Karpas-422 (cell line): ENCODE data around the gene HOXB8. TPM values are rescaled to one million over a fixed set of nuclear protein-coding genes. Genes with fewer than 3 reads are reported as not detected.

Experiments used
- DNase-seq: peaks from one replicate; pipeline ENCODE4 v3.0.0-alpha.2; 2015
- H2AFZ ChIP-seq: fragments of 200-600 bp; sonication (generic); 2 replicates; pipeline ENCODE4 v1.6.1; 2014; ENCODE audit warnings: antibody characterized with exemption, low read length, mixed read lengths
- H3K27ac ChIP-seq: fragments of 200-600 bp; sonication (generic); 2 replicates; pipeline ENCODE4 v1.5.1; 2014; ENCODE audit warnings: mild to moderate bottlenecking, low read length, moderate library complexity
- H3K27me3 ChIP-seq: fragments of 200-600 bp; sonication (generic); 2 replicates; pipeline ENCODE4 v1.6.1; 2014; ENCODE audit warnings: low read length, mixed read lengths
- H3K36me3 ChIP-seq: fragments of 200-600 bp; sonication (generic); 2 replicates; pipeline ENCODE4 v1.6.1; 2014; ENCODE audit warnings: low read length, mixed read lengths; ENCODE audit not compliant: insufficient read depth
- H3K4me1 ChIP-seq: fragments of 200-600 bp; sonication (generic); 2 replicates; pipeline ENCODE4 v1.6.1; 2014; ENCODE audit warnings: mild to moderate bottlenecking, low read length, mixed read lengths
- H3K4me2 ChIP-seq: fragments of 200-600 bp; sonication (generic); 2 replicates; pipeline ENCODE4 v1.6.1; 2014; ENCODE audit warnings: low read length, low read depth, mild to moderate bottlenecking; ENCODE audit not compliant: poor library complexity, severe bottlenecking
- H3K4me3 ChIP-seq: fragments of 200-600 bp; sonication (generic); 2 replicates; pipeline ENCODE4 v1.5.1; 2014; ENCODE audit warnings: mild to moderate bottlenecking, antibody characterized with exemption, low read length, mixed read lengths
- H3K79me2 ChIP-seq: fragments of 200-600 bp; sonication (generic); 2 replicates; pipeline ENCODE4 v1.6.1; 2014; ENCODE audit warnings: mild to moderate bottlenecking, low read length, mixed read lengths
- H3K9ac ChIP-seq: fragments of 200-600 bp; sonication (generic); 2 replicates; pipeline ENCODE4 v1.6.0; 2014; ENCODE audit warnings: low read length
- H3K9me2 ChIP-seq: fragments of 200-600 bp; sonication (generic), shearing (Covaris generic); replicated peaks from 2 replicates; pipeline ENCODE4 v1.6.0; 2014; ENCODE audit warnings: mild to moderate bottlenecking, low read length, moderate library complexity; ENCODE audit not compliant: insufficient read depth
- H3K9me3 ChIP-seq: fragments of 300-700, 200-600 bp; sonication (generic); 2 replicates; pipeline ENCODE4 v1.6.1; 2014; ENCODE audit warnings: low read length, mixed read lengths
- H4K20me1 ChIP-seq: fragments of 200-600 bp; sonication (generic); 2 replicates; pipeline ENCODE4 v1.6.1; 2014; ENCODE audit warnings: mild to moderate bottlenecking, antibody characterized with exemption, low read length, low read depth; ENCODE audit not compliant: insufficient read depth
- total RNA-seq: library from RNA; depleted of rRNA; stranded (reverse); fragments of >200 nt; shearing (Covaris generic); gene quantifications from 2 replicates; pipeline ENCODE4 v1.2.3, GENCODE V29; 2014; ENCODE audit warnings: low replicate concordance

The HOXB8 gene
- total RNA-seq, 1 experiment from 2014 or later, result 4.2 TPM

GRCh38 chr17:48645639-48646182 lies 30.6 kb upstream of the HOXB8 start:
- no peak for DNase-seq
- Histone ChIP-seq H3K9ac (no peak overlapping the region), H3K9me2 (no peaks in the 10 kb centered on the region), H3K4me2 (no peak overlapping the region), H3K4me3 (no peak overlapping the region), H3K27ac (no peak overlapping the region), H2AFZ (no peak overlapping the region), H3K79me2 (no peaks in the 10 kb centered on the region), H3K27me3 (no peaks in the 10 kb centered on the region), H3K36me3 (no peaks in the 10 kb centered on the region), H3K4me1 (no peaks in the 10 kb centered on the region), H3K9me3 (no peaks in the 10 kb centered on the region), H4K20me1 (no peaks in the 10 kb centered on the region)

DNA sequence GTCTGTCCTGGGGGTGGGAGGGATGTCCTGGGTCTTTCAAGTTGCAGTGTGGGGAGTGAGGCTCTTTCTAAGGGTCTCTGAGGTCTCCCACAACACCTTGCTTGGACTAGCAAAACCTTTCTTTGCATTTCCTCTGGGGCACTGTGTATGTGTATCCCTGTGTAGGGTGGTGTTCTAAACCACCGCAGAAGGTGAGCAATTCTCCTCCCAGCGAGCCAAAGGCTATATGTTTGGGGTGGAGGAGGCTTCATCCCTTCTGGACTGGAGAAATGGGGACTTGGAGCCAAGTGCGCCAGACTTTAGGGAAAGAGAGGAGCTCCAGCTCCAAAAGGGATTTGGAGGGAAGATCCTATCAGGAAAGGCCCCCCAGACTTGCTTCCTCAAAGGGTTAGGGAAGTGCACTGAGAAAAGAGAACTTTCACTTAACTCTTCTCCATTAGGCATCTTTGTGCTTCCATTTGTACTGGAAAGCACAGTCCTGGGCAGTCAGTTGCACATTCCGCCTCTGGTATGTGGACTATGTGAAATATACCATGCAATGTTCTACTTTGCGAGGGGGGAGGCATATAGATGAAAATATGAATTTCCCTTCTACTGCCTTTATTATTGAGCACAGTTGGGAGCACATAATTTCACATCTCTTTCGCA lies 29.9 kb upstream of the HOXB8 start:
- no peaks in the 10 kb centered on the region for H3K36me3 ChIP-seq
- H4K20me1 ChIP-seq, result no peaks in the 10 kb centered on the region
- H3K9me3 ChIP-seq, result no peaks in the 10 kb centered on the region
- no peaks in the 10 kb centered on the region for H3K9me2 ChIP-seq
- H3K4me3 ChIP-seq, result no peak overlapping the region
- no peaks in the 10 kb centered on the region for H3K4me1 ChIP-seq
- no peak overlapping the region for H2AFZ ChIP-seq
- DNase-seq, result no peak
- H3K4me2 ChIP-seq, result no peak overlapping the region
- H3K9ac ChIP-seq, result no peak overlapping the region
- H3K27ac ChIP-seq, result no peak overlapping the region
- no peaks in the 10 kb centered on the region for H3K27me3 ChIP-seq
- no peaks in the 10 kb centered on the region for H3K79me2 ChIP-seq

DNA sequence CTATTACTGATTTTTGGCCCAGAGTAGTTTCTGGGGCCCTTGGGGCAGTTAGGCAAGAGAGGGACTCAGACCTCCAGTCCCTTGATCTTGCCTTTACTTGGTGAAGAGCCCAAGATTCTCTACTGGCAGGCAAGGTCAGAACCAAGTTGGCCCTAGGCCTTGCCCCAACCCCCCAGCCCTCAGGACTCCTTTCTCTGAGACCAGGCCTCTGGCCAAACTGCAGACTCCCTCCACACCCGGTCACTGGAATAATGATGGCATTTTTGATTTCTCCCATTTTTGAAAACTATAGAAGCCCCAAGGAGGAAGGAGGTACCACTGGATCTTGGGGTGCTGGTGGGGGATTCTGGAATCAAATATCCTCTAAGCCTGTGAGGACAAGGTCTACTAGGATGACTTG lies 29.1 kb upstream of the HOXB8 start:
- H3K4me3 ChIP-seq, result no peak overlapping the region
- no peaks in the 10 kb centered on the region for H3K36me3 ChIP-seq
- no peaks in the 10 kb centered on the region for H3K79me2 ChIP-seq
- H3K4me2 ChIP-seq, result no peak overlapping the region
- H3K27ac ChIP-seq, result no peak overlapping the region
- no peak overlapping the region for H2AFZ ChIP-seq
- H3K4me1 ChIP-seq, result no peaks in the 10 kb centered on the region
- H3K9ac ChIP-seq, result no peak overlapping the region
- no peaks in the 10 kb centered on the region for H3K9me2 ChIP-seq
- DNase-seq, result no peak
- no peaks in the 10 kb centered on the region for H3K27me3 ChIP-seq
- H3K9me3 ChIP-seq, result no peaks in the 10 kb centered on the region
- no peaks in the 10 kb centered on the region for H4K20me1 ChIP-seq

DNA sequence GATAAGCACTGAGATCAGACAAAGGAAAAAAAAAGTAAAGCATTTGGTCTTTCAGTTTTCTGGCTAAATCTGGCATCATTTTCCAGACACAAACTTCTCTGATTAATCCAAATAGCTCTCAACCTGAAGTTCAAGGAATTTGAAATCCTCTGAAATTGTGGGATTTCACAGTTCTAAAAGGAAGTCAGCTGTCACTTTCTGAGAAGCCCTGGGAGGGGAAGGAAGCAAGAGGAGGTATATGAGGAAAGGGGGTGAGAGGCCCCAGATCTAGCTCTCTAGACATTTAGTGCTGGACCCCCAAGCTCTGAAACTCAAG lies 28.6 kb upstream of the HOXB8 start:
- H3K9me3 ChIP-seq, result no peaks in the 10 kb centered on the region
- H3K27me3 ChIP-seq, result no peaks in the 10 kb centered on the region

GRCh38 chr17:48642843-48643696 lies 28.0 kb upstream of the HOXB8 start:
- H3K4me3 ChIP-seq, result no peak overlapping the region
- DNase-seq, result no peak
- H2AFZ ChIP-seq, result no peak overlapping the region
- H4K20me1 ChIP-seq, result no peaks in the 10 kb centered on the region
- no peak overlapping the region for H3K4me2 ChIP-seq
- H3K4me1 ChIP-seq, result no peaks in the 10 kb centered on the region
- no peaks in the 10 kb centered on the region for H3K36me3 ChIP-seq
- H3K9me2 ChIP-seq, result no peaks in the 10 kb centered on the region
- H3K27me3 ChIP-seq, result no peaks in the 10 kb centered on the region
- H3K9me3 ChIP-seq, result no peaks in the 10 kb centered on the region
- H3K9ac ChIP-seq, result no peak overlapping the region
- H3K79me2 ChIP-seq, result no peaks in the 10 kb centered on the region
- no peak overlapping the region for H3K27ac ChIP-seq

More for the DNA sequence above, 28.6 kb upstream of the HOXB8 start:
- H3K4me3 ChIP-seq, result no peak overlapping the region
- H3K79me2 ChIP-seq, result no peaks in the 10 kb centered on the region
- no peak overlapping the region for H2AFZ ChIP-seq
- H3K9ac ChIP-seq, result no peak overlapping the region
- no peak overlapping the region for H3K4me2 ChIP-seq
- no peak for DNase-seq
- H3K27ac ChIP-seq, result no peak overlapping the region
- H4K20me1 ChIP-seq, result no peaks in the 10 kb centered on the region
- H3K9me2 ChIP-seq, result no peaks in the 10 kb centered on the region
- no peaks in the 10 kb centered on the region for H3K36me3 ChIP-seq
- no peaks in the 10 kb centered on the region for H3K4me1 ChIP-seq

DNA sequence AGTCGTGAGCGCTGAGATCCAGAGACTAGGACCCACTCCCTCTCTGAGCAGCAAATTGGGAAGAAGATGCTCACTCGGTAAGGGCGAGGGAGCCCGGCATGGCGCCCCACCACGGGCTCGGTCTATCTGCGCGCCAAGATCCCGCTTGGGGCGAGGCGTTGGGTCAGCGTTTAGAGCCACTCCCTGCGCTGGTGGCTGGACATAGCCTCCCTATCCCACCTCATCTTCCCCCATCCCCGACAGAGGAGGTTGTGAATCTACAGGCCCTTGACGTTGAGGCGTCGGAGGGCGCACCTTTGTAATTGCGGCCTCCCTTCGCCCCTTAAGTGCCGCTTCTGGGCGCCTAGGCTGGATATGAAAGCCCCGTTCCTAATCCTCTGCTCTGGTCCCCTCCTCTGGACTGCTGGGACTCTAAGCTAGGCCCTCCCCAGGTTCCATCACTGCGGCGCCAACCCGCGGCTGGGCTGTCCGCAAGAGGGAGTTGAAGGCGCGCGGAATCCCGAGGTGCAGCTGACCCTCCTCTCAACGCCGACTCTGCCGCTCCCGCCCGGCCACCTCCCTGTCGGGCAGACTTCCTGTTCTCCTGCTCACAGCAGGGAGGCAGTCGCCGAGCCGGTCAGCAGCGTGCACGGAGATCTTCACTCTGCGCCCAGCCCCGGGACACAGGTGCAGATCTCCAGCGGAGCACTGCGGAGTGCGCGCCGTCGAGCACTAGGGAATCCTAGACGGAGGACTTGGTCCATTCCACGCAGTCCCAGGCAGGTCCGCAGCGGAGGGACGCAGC lies 27.2 kb upstream of the HOXB8 start:
- Histone ChIP-seq H4K20me1 (no peaks in the 10 kb centered on the region), H3K79me2 (no peaks in the 10 kb centered on the region), H2AFZ (no peak overlapping the region), H3K27ac (no peak overlapping the region), H3K9me3 (no peaks in the 10 kb centered on the region), H3K4me3 (no peak overlapping the region), H3K9me2 (no peaks in the 10 kb centered on the region), H3K27me3 (no peaks in the 10 kb centered on the region), H3K36me3 (no peaks in the 10 kb centered on the region), H3K9ac (no peak overlapping the region), H3K4me2 (no peak overlapping the region), H3K4me1 (no peaks in the 10 kb centered on the region)
- DNase-seq, result no peak

GRCh38 chr17:48641541-48642058 lies 26.5 kb upstream of the HOXB8 start:
- no peaks in the 10 kb centered on the region for H3K27me3 ChIP-seq
- DNase-seq, result no peak
- H4K20me1 ChIP-seq, result no peaks in the 10 kb centered on the region
- H3K4me2 ChIP-seq, result no peak overlapping the region
- no peak overlapping the region for H2AFZ ChIP-seq
- H3K9ac ChIP-seq, result no peak overlapping the region
- H3K79me2 ChIP-seq, result no peaks in the 10 kb centered on the region
- no peak overlapping the region for H3K27ac ChIP-seq
- H3K9me3 ChIP-seq, result no peaks in the 10 kb centered on the region
- no peaks in the 10 kb centered on the region for H3K9me2 ChIP-seq
- no peaks in the 10 kb centered on the region for H3K36me3 ChIP-seq
- peaks cover 4% of the 10 kb centered on the region for H3K4me1 ChIP-seq
- H3K4me3 ChIP-seq, result no peak overlapping the region

- no peaks in the 10 kb centered on the region for H3K79me2 ChIP-seq
- DNase-seq, result no peak
These were observed 25.7 kb upstream of the HOXB8 start for GRCh38 chr17:48640858-48641180.

More at GRCh38 chr17:48640858-48641180, 25.7 kb upstream of the HOXB8 start:
- Histone ChIP-seq H3K27ac (no peak overlapping the region), H3K4me1 (peaks cover 10% of the 10 kb centered on the region), H3K9me2 (no peaks in the 10 kb centered on the region), H3K9me3 (no peaks in the 10 kb centered on the region), H3K4me3 (no peak overlapping the region), H3K9ac (no peak overlapping the region), H3K4me2 (no peak overlapping the region), H4K20me1 (no peaks in the 10 kb centered on the region), H3K36me3 (no peaks in the 10 kb centered on the region), H2AFZ (no peak overlapping the region), H3K27me3 (no peaks in the 10 kb centered on the region)
